GM18505 (cell line): Measurements from ENCODE around the gene USP11.

ENCODE experiments used
- ATAC-seq: cut with Tn5 transposase; IDR thresholded peaks from one replicate; pipeline ENCODE4 v1.9.1; 2021; ENCODE audit not compliant: unreplicated experiment
- POLR2A ChIP-seq: IDR thresholded peaks from 4 replicates; pipeline ENCODE4 v1.6.1; 2011; ENCODE audit warnings: borderline replicate concordance; ENCODE audit not compliant: insufficient read depth, insufficient read length; ENCODE audit errors: extremely low read depth

The USP11 gene

GRCh38 chrX:47232803-47233332 lies at the start of gene USP11:
USP11 (plus strand) TSS chrX:47233009; CDS start chrX:47233044, 35 bp downstream.
- peak; percentile 78 for TF ChIP-seq POLR2A
- peak; percentile 23 for ATAC-seq

GRCh38 chrX:47184486-47184885 lies 48.3 kb upstream of the USP11 start:
- ATAC-seq = no peak
- no peak for TF ChIP-seq POLR2A

GRCh38 chrX:47185241-47185640 lies 47.6 kb upstream of the USP11 start:
- TF ChIP-seq POLR2A = no peak
- no peak for ATAC-seq

GRCh38 chrX:47186096-47186740 lies 46.6 kb upstream of the USP11 start:
- TF ChIP-seq POLR2A = no peak
- ATAC-seq = no peak

GRCh38 chrX:47187106-47187677 lies 45.6 kb upstream of the USP11 start:
- TF ChIP-seq POLR2A = no peak
- ATAC-seq = no peak

- no peak for ATAC-seq
- TF ChIP-seq POLR2A = no peak
These were observed 42.9 kb upstream of the USP11 start for GRCh38 chrX:47189906-47190305.

GRCh38 chrX:47190445-47191269 lies 42.2 kb upstream of the USP11 start:
- peak; percentile 84 for TF ChIP-seq POLR2A
- peak; percentile 49 for ATAC-seq

- TF ChIP-seq POLR2A = no peak
These were observed 41.5 kb upstream of the USP11 start for GRCh38 chrX:47191331-47191730.

GRCh38 chrX:47191806-47192401 lies 40.9 kb upstream of the USP11 start:
- TF ChIP-seq POLR2A = no peak
- ATAC-seq = no peak

More at GRCh38 chrX:47191331-47191730, 41.5 kb upstream of the USP11 start:
- ATAC-seq = no peak

GRCh38 chrX:47193475-47194193 lies 39.2 kb upstream of the USP11 start, which contains the start of gene UBA1:
UBA1 (plus strand) TSS chrX:47193829; CDS start chrX:47198803, 4,974 bp downstream.
- peak; percentile 89 for TF ChIP-seq POLR2A
- peak; percentile 85 for ATAC-seq

- no peak for ATAC-seq
- no peak for TF ChIP-seq POLR2A
These were observed 38.5 kb upstream of the USP11 start for GRCh38 chrX:47194194-47194787.

- no peak for TF ChIP-seq POLR2A
- ATAC-seq = no peak
These were observed 36.7 kb upstream of the USP11 start for GRCh38 chrX:47196098-47196497.

- TF ChIP-seq POLR2A = no peak
- ATAC-seq = no peak
These were observed 35.3 kb upstream of the USP11 start for GRCh38 chrX:47197526-47197925.
